ENCODE measurements around the gene PCSK6.

PCSK6 gene

GRCh38 chr15:101398247-101398646 lies 91.3 kb downstream of the PCSK6 start:
- DNase-seq, result no peak

- DNase-seq, result no peak
Observed at GRCh38 chr15:101397521-101398003, 91.9 kb downstream of the PCSK6 start.

DNA sequence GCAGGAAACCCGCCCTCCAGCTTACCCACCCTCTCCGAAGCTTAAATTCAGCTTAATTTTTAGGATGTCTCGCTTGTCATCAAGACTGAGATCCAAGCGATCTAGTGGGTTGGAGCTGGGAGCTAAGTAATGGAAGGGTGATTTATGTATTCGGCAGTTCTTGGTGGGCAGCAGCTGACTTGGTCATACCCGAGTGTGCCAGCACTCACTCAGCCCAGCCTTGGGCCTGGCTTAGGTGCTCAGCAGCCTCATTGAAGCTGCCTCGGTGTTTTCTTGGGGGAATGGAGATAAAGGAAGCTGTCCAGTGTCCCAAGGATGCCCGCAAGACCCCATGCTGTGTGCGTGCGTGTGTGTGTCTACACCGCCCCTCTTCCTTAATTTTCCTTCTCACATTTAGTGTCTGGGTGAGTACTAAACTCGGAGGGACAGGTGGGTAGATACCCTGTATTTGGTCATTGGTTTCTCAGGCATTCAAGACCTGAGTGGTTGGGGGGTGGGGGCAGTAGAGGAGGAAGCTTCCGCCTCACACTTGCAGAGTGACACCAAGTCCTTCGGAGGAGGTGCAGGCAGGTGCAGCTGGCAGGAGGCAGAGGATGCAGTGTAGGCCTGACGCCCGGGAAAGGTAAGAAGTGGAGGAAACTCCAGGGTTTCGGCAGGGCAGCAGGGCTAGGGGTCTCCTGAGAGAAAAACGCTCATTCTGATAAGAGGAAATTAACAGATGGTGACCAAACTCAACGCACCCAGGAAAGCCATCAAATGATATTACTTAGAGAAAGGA lies 92.8 kb downstream of the PCSK6 start:
- no peak for DNase-seq

DNA sequence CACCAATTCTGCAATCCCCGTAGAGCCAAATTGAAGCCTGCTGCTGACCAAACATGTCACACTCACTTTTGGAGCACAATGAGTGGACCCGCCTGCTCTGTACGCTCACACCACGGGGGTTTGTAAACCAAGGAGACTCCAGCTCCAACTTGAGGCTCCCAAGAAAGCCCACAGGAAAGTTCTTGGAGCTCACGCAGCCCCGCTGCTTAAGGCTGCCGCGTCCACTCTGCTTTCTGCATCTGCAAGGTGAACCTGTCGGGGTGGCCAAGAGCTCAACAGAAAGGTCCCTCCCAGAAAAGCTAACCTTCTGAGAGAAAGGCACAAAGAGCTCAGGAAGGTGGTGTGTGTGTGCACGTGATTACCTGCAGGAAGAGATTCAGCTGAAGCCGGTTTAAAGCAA lies 94.9 kb downstream of the PCSK6 start:
- no peak for DNase-seq

GRCh38 chr15:101394056-101394630 lies 95.4 kb downstream of the PCSK6 start:
- DNase-seq, result no peak

DNA sequence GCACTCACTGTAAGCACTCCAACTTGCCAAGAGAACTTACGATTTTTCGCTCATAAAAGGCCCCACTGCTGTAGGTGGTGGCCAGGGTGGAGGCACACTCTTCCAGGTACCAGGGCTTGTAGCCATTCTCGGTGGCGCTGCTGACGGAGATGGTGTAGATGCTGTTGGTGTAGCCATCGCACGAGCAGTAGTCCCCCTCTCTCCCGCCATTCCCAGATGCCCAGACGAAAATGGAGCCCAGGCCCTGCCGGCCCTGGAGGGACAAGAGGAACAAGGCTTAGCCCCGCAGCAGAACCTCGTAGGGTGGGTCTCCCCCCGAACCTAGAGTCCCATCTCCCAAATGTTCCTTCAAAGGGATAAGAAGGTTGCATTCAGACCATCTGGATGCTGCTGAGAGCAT lies 96.3 kb downstream of the PCSK6 start:
- no peak for DNase-seq

GRCh38 chr15:101391981-101392640 lies 97.4 kb downstream of the PCSK6 start:
- no peak for DNase-seq

DNA sequence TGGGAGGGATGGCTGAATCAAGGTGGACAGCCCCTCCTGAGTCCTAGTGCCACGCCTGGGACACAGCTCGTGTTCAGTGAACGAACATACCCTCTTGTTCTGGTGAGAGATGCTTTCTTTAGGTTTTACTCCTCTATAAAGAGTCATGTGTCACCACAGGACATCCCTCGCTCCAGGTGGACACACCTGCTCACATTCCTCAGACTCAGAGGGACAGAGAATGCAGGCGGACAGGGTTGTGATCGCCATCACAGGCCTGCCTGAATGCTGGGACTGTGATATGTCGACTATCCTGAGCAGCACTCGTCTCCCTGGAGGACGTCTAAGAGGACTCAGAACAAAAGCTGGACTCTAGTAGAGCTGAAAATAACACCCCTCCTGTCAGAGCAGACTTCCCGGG lies 98.1 kb downstream of the PCSK6 start:
- no peak for DNase-seq

- DNase-seq, result no peak
Observed at GRCh38 chr15:101390462-101390861, 99.0 kb downstream of the PCSK6 start.

GRCh38 chr15:101390060-101390459 lies 99.4 kb downstream of the PCSK6 start:
- no peak for DNase-seq

- DNase-seq, result no peak
Observed at GRCh38 chr15:101389362-101389761, 100.1 kb downstream of the PCSK6 start.

GRCh38 chr15:101388046-101388445 lies 101.5 kb downstream of the PCSK6 start:
- DNase-seq, result no peak

DNA sequence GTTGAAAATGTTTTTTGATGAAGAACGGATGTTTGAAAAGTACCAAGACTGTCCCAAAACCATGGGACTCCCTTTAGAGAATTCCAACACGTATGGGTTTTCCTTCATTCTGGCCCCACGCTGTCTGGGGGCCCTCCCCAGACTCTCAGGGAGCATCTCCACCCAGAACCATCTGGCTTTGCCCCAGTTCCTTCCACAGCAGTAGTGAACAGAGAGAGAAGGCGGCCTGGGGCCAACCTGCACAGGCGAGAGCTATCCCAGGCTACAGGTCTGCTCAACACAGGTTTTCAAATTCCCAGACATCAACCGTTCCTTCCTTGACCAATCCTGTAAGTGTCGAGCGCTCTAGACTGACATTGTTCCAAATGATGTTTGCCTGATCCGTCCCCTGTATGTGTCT lies 101.9 kb downstream of the PCSK6 start:
- DNase-seq, result no peak

GRCh38 chr15:101386967-101387366 lies 102.5 kb downstream of the PCSK6 start:
- no peak for DNase-seq

GRCh38 chr15:101386006-101386405 lies 103.5 kb downstream of the PCSK6 start:
- no peak for DNase-seq

DNA sequence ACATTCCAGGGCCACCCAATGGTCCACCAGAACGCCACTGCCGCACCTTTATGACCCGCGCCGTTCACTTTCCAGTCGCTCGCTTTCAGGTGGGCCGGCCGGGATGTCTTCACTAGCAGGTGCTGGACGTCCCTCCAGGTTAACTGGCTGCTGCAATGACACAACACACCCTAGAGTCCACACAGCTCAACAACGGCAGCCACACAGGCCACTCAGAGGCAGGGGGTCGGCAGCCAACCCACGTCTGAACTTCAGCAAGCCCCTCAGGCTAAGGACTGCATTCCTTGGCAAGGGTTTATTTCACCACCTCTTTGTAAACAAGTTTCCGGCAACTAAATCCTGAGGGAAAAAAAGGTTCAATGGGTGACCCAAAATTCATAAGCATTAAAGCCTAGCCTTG lies 105.2 kb downstream of the PCSK6 start:
- DNase-seq, result no peak

DNA sequence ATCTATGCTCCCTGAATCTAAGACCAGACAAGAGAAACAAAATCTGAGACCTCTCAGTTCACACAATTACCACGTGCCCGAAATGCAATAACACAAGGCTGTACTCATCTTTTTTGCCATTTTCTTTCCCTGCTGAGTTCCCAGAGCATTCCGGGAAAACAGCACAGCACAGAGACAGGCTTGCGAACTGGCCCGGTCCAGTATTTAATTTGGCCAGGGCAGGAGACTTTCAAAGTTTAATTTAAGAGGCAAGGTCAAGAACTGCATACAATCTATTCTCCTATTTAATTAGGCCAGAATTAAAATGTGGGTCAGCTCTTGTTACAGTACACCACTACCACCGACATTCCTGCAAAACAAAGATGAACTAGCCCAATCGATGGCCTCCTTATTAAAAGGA lies 107.0 kb downstream of the PCSK6 start:
- no peak for DNase-seq

- DNase-seq, result no peak
Observed at GRCh38 chr15:101381671-101382212, 107.8 kb downstream of the PCSK6 start.

DNA sequence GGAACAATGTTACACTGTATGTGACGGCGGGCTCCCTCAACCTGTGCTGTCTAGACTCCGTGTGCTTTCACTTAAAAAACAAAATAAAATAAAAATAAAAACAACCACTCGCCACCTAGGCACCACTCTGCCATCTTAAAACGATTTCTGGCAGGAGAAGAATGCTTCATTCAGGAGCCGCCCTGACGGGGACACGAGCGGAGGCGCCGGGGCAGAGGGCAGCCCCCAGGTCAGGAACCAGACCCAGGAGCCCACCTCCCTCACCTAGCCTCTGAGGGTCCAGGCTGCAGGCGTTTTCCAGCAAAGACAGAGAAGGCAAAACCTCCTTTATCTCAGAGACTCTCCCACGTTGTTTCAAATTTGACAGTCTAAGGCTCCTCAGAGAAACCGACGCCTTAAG lies 109.4 kb downstream of the PCSK6 start:
- no peak for DNase-seq

DNA sequence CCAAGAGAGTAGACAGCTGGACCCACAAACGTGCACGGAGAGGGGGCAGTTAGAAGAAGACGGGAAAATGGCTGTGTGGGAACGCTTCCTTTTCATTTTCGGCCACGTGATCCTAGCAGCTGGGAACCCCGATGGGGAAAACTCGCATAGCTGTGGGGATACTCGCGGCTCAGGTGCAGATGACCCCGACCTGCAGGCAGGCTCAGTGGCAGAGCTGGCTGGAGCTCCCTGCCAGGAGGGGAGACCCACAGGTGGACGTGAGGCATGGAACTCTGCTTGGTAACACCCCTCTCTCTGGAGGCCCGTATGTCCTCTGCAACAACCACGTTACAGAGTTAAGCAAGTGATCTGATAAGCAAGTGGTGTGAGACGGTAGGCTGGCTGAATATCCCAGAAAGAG lies 109.9 kb downstream of the PCSK6 start:
- no peak for DNase-seq

DNA sequence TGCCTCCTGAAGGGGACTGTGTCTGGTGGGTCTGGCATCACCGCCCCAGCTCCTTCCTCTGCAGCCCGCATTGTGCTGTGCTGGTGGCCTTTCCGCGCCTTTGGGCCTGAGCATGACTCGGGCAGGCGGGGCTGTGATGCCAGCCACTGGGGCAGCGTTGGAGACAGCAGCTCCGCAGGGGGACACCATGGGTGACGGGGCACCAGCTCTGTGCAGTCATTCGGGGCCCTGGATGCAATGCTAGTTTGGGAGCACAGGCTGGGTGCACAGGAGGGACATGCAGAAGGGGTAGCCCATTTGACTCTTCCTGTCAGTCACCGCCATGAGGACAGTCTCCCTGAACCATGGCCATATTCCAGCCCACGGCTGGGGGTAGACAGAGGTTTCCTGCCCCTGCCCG lies 110.6 kb downstream of the PCSK6 start:
- no peak for DNase-seq

- DNase-seq, result no peak
Observed at GRCh38 chr15:101378171-101378755, 111.2 kb downstream of the PCSK6 start.

Measured in right kidney (tissue), 1 donor.